Loucy (cell line): ENCODE measurements around the gene LRRC14B.
A peak's percentile ranks its signal among the peaks of the same experiment; 100 is the strongest.
"Not testable (repeated sequence)": the region's sequence is repeated elsewhere in the genome, so short reads cannot be mapped to it uniquely, and the experiment has no call there.

Source experiments
- H2AFZ ChIP-seq: fragments of 200-600 bp; sonication (generic); 2 replicates; pipeline ENCODE4 v1.6.0; 2016; ENCODE audit warnings: antibody characterized with exemption, mild to moderate bottlenecking, low read length, moderate library complexity
- H3F3A ChIP-seq: fragments of 200-600 bp; 2 replicates; pipeline ENCODE4 v1.6.0; 2016; ENCODE audit warnings: antibody characterized with exemption, low read depth, mild to moderate bottlenecking
- H3K27me3 ChIP-seq: fragments of 200-600 bp; sonication (generic); 2 replicates; pipeline ENCODE4 v1.6.1; 2014; ENCODE audit warnings: low read length, mild to moderate bottlenecking; ENCODE audit not compliant: insufficient read depth, poor library complexity, severe bottlenecking
- H3K36me3 ChIP-seq: fragments of 200-600 bp; sonication (generic); 2 replicates; pipeline ENCODE4 v1.6.1; 2016; ENCODE audit warnings: low read length; ENCODE audit not compliant: insufficient read depth
- H3K4me1 ChIP-seq: fragments of 200-600 bp; sonication (generic); 2 replicates; pipeline ENCODE4 v1.5.1; 2014; ENCODE audit warnings: low read length, mild to moderate bottlenecking; ENCODE audit not compliant: insufficient read depth, poor library complexity, severe bottlenecking
- H3K4me2 ChIP-seq: fragments of 200-600 bp; sonication (generic); 2 replicates; pipeline ENCODE4 v1.6.0; 2014; ENCODE audit warnings: antibody characterized with exemption, low read length, low read depth, mild to moderate bottlenecking; ENCODE audit not compliant: poor library complexity, severe bottlenecking
- H3K4me3 ChIP-seq: fragments of 200-600 bp; sonication (generic); 2 replicates; pipeline ENCODE4 v1.5.1; 2014; ENCODE audit warnings: low read length, mild to moderate bottlenecking, mixed read lengths; ENCODE audit not compliant: poor library complexity, severe bottlenecking
- H3K79me2 ChIP-seq: fragments of 200-600 bp; sonication (generic); 2 replicates; pipeline ENCODE4 v1.6.1; 2014; ENCODE audit warnings: low read length; ENCODE audit not compliant: insufficient read depth
- H3K9ac ChIP-seq: fragments of 200-600 bp; sonication (generic); 2 replicates; pipeline ENCODE4 v1.6.0; 2014; ENCODE audit warnings: mild to moderate bottlenecking, low read depth, low read length, moderate library complexity; ENCODE audit not compliant: poor library complexity, severe bottlenecking
- H3K9me2 ChIP-seq: fragments of 200-600 bp; sonication (generic); replicated peaks from 2 replicates; pipeline ENCODE4 v1.6.1; 2016; ENCODE audit warnings: low read depth, low read length, mixed read lengths
- H3K9me3 ChIP-seq: fragments of 200-600 bp; sonication (generic); 2 replicates; pipeline ENCODE4 v1.6.1; 2014; ENCODE audit warnings: mild to moderate bottlenecking, antibody characterized with exemption, low read length, low read depth; ENCODE audit not compliant: insufficient read depth
- H4K20me1 ChIP-seq: fragments of 200-600 bp; sonication (generic); 2 replicates; pipeline ENCODE4 v1.6.0; 2014; ENCODE audit warnings: antibody characterized with exemption, low read length, mild to moderate bottlenecking; ENCODE audit not compliant: insufficient read depth, poor library complexity, severe bottlenecking
- CTCF ChIP-seq: fragments of 200-600 bp; sonication (generic); conservative IDR thresholded peaks from 2 replicates; pipeline ENCODE4 v1.5.1; 2014; ENCODE audit warnings: mild to moderate bottlenecking, antibody characterized with exemption, low read length
- EZH2phosphoT487 ChIP-seq: fragments of 200-600 bp; IDR thresholded peaks from 2 replicates; pipeline ENCODE4 v1.6.1; 2018; ENCODE audit warnings: antibody characterized with exemption, mild to moderate bottlenecking, moderate library complexity, borderline replicate concordance

Gene LRRC14B

GRCh38 chr5:213803-214395 is 22.6 kb downstream of the LRRC14B start:
- no peaks in the 10 kb centered on the region for H3K9me3 ChIP-seq
- no peaks in the 10 kb centered on the region for H3F3A ChIP-seq
- no peak for TF ChIP-seq CTCF
- TF ChIP-seq EZH2phosphoT487 = no peak
- H3K4me2 ChIP-seq = peak overlapping the region; percentile 89
- peaks cover 9% of the 10 kb centered on the region; the same call in 1 of the 2 replicates for H3K36me3 ChIP-seq
- peaks cover 59% of the 10 kb centered on the region for H3K79me2 ChIP-seq
- H3K27me3 ChIP-seq = peaks cover 6% of the 10 kb centered on the region
- no peaks in the 10 kb centered on the region for H3K9me2 ChIP-seq
- peak overlapping the region; percentile 25 for H3K4me3 ChIP-seq
- H4K20me1 ChIP-seq = peaks cover 17% of the 10 kb centered on the region
- peak overlapping the region; percentile 20 for H3K9ac ChIP-seq
- H3K4me1 ChIP-seq = peaks cover 29% of the 10 kb centered on the region
- H2AFZ ChIP-seq = no peak overlapping the region

GRCh38 chr5:215256-215655 is 24.0 kb downstream of the LRRC14B start:
- Histone ChIP-seq H3K4me1 (peaks cover 26% of the 10 kb centered on the region), H3K79me2 (peaks cover 63% of the 10 kb centered on the region), H3K4me3 (peak overlapping the region; percentile 67), H4K20me1 (peaks cover 23% of the 10 kb centered on the region), H3K4me2 (peak overlapping the region; percentile 89), H3K9ac (peak overlapping the region; percentile 56)
- not testable (repeated sequence) for H3K9me2 ChIP-seq, H2AFZ ChIP-seq, H3F3A ChIP-seq, H3K36me3 ChIP-seq, H3K9me3 ChIP-seq, H3K27me3 ChIP-seq

- Histone ChIP-seq H3K4me1 (peaks cover 29% of the 10 kb centered on the region), H3K79me2 (peaks cover 69% of the 10 kb centered on the region), H3K4me3 (peak overlapping the region; percentile 67), H4K20me1 (peaks cover 28% of the 10 kb centered on the region), H3K9ac (peak overlapping the region; percentile 56), H3K4me2 (peak overlapping the region; percentile 89)
- not testable (repeated sequence) for H3K36me3 ChIP-seq, H3K9me2 ChIP-seq, H2AFZ ChIP-seq, H3K9me3 ChIP-seq, H3K27me3 ChIP-seq, H3F3A ChIP-seq
Observed at GRCh38 chr5:216076-216475, 24.8 kb downstream of the LRRC14B start.

GRCh38 chr5:217494-218456 is 26.5 kb downstream of the LRRC14B start, which contains the start of the genes CCDC127 and SDHA:
Gene CCDC127, minus strand, starts transcription at chr5:218153. Its CDS starts 1,304 bp downstream, at chr5:216849.
Gene SDHA, plus strand, starts transcription at chr5:218320. Its CDS starts 36 bp downstream, at chr5:218356.
- not testable (repeated sequence) for H3F3A ChIP-seq, H3K27me3 ChIP-seq, H3K9me3 ChIP-seq, H3K9me2 ChIP-seq, H3K36me3 ChIP-seq
- Histone ChIP-seq H2AFZ (peak within 1 kb of the TSS; percentile 81), H3K4me1 (peaks cover 45% of the 10 kb centered on the region), H3K9ac (peak within 1 kb of the TSS; percentile 97), H3K4me2 (peak within 1 kb of the TSS; percentile 90), H3K4me3 (peak within 1 kb of the TSS; percentile 98), H4K20me1 (peaks cover 45% of the 10 kb centered on the region), H3K79me2 (peaks cover 86% of the 10 kb centered on the region)
- TF ChIP-seq CTCF = peak; percentile 59
